AML-193 (cell line): ENCODE results near the gene SLIT3.

Source experiments
- DNase-seq, 2 experiments: peaks; one replicate each; lab custom pipeline; 2025; lab: John Stamatoyannopoulos, UW

Gene SLIT3

GRCh38 chr5:168796593-168797580 lies 504.1 kb downstream of the SLIT3 start:
- DNase-seq, result no peak

GRCh38 chr5:168796000-168796399 lies 504.9 kb downstream of the SLIT3 start:
- no peak for DNase-seq

- no peak for DNase-seq
Observed at GRCh38 chr5:168793841-168794837, 506.8 kb downstream of the SLIT3 start.

GRCh38 chr5:168792678-168793077 lies 508.3 kb downstream of the SLIT3 start:
- no peak for DNase-seq

- DNase-seq, result no peak
Observed at GRCh38 chr5:168790671-168791250, 510.2 kb downstream of the SLIT3 start.

GRCh38 chr5:168790002-168790635 lies 510.8 kb downstream of the SLIT3 start:
- DNase-seq, result no peak

- DNase-seq, result no peak
Observed at GRCh38 chr5:168788786-168789185, 512.2 kb downstream of the SLIT3 start.

GRCh38 chr5:168788107-168788506 lies 512.8 kb downstream of the SLIT3 start:
- DNase-seq, result no peak

- no peak for DNase-seq
Observed at GRCh38 chr5:168786147-168786546, 514.8 kb downstream of the SLIT3 start.

- DNase-seq, result no peak
Observed at GRCh38 chr5:168784454-168784853, 516.5 kb downstream of the SLIT3 start.

GRCh38 chr5:168781941-168782571 lies 518.9 kb downstream of the SLIT3 start:
- DNase-seq, result no peak

- DNase-seq, result no peak
Observed at GRCh38 chr5:168780888-168781287, 520.1 kb downstream of the SLIT3 start.

GRCh38 chr5:168779333-168779732 lies 521.6 kb downstream of the SLIT3 start:
- DNase-seq, result no peak

GRCh38 chr5:168778536-168778935 lies 522.4 kb downstream of the SLIT3 start:
- DNase-seq, result no peak

- no peak for DNase-seq
Observed at GRCh38 chr5:168777651-168778050, 523.3 kb downstream of the SLIT3 start.

GRCh38 chr5:168776070-168776469 lies 524.9 kb downstream of the SLIT3 start:
- no peak for DNase-seq

- no peak for DNase-seq
Observed at GRCh38 chr5:168773226-168773625, 527.7 kb downstream of the SLIT3 start.

- DNase-seq, result no peak
Observed at GRCh38 chr5:168772316-168772961, 528.5 kb downstream of the SLIT3 start.

GRCh38 chr5:168771678-168772077 lies 529.3 kb downstream of the SLIT3 start:
- DNase-seq, result no peak

GRCh38 chr5:168770996-168771395 lies 529.9 kb downstream of the SLIT3 start:
- DNase-seq, result no peak
